Subcutaneous adipose tissue (tissue), 4 donors: ENCODE measurements around the gene P2RY12. TPM values are rescaled to one million over a fixed set of nuclear protein-coding genes. Genes with fewer than 3 reads are reported as not detected.

Experiments used
- CTCF ChIP-seq: fragments of 450-650 bp; IDR thresholded peaks from one replicate; pipeline ENCODE4 v1.5.1; 2016; ENCODE audit warnings: low read depth, mild to moderate bottlenecking, control low read depth, antibody characterized with exemption, moderate library complexity
- total RNA-seq, 4 donors: library from RNA; depleted of rRNA; stranded (reverse); fragments of >200 nt; gene quantifications; one replicate each; pipeline ENCODE4 v1.1.0, GENCODE V29; 2016

The P2RY12 gene
- total RNA-seq, 4 donors from 2014 or later, result 2.8 to 17.8 (median 13.1) TPM

GRCh38 chr3:151328298-151328995 is 56.1 kb downstream of the P2RY12 start:
- TF ChIP-seq CTCF, result no peak

- no peak for TF ChIP-seq CTCF
These were observed 56.9 kb downstream of the P2RY12 start for GRCh38 chr3:151327571-151328198.

DNA sequence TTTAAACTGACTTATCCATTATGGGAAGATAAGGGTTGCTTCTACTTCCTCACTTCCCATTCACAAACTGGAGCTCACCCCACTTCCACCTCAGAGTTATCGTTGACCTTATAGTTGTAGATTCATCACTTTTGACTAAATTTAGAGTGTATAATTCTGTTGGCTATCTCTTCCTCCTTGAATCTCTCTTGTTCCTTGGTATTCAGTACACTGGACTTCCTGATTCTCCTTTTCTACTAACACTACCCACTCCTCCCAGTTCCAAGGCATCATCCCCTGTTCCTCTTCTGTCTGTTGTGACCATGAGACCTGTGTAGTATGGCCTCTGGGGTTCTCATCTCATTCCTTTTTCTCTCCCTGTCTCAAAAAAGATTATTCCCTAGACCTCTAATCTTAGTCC is 62.0 kb downstream of the P2RY12 start:
- no peak for TF ChIP-seq CTCF

DNA sequence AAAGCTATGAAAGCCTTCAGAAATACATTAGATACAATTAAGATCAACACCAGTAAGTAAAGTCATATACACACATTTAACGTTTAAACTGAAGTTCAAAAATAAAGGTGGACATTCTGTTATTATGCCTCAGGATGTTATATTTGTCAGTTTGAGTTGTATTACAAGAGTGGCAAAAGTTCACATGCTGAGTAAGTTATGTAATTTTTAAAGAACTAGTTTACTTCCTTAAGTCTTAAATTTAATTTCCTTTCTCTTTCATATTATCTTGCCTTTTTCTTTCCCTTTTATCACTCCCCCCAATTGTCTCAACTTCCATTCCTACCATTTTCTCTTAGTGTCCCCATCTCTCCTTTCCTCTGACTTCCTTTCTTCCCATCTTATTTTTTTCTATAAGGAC is 63.0 kb downstream of the P2RY12 start:
- TF ChIP-seq CTCF, result no peak

GRCh38 chr3:151320131-151320530 is 64.4 kb downstream of the P2RY12 start:
- no peak for TF ChIP-seq CTCF

GRCh38 chr3:151319628-151320027 is 64.9 kb downstream of the P2RY12 start:
- TF ChIP-seq CTCF, result no peak

DNA sequence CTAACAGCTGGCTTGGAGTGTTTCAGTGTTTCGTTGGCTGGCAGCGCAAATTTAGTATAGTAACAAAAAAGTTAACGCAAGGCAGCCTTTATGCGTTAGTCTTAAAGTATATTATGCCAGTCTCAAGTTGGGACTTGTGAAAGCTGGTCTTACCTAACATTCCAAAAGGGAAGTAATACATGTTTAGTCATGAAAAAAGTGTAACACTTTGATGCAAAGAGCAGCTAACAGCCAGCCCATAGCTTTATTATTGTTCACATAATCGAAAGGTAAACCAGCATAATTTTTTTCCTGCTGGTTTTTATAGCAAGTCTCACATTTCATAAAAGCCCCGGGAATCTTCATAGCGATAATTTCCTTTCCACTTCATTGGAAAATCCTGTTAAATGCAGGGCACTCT is 65.6 kb downstream of the P2RY12 start:
- no peak for TF ChIP-seq CTCF
